Measurements from ENCODE around the gene TNFAIP8L1.

DNA sequence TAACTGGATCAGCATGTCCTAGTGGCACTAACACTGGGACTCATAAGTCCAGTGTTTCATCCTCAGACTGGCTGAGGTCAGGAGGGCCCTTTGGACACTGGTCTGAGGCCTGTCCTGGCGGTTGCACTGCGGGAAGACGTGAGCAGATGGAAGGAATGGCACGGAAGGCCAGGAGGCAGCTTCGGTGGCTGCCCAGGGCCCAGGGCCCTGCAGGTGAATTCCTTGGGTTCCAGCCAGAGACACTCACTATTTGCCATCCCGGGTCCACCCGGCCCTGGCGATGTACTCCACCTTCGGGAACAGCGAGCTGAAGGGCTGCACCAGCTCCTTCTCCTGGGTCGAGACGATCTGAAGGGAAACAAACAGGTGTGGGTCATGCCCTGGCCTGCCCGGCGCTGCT is 58.0 kb downstream of the TNFAIP8L1 start:
- TF ChIP-seq, protein P1, sequence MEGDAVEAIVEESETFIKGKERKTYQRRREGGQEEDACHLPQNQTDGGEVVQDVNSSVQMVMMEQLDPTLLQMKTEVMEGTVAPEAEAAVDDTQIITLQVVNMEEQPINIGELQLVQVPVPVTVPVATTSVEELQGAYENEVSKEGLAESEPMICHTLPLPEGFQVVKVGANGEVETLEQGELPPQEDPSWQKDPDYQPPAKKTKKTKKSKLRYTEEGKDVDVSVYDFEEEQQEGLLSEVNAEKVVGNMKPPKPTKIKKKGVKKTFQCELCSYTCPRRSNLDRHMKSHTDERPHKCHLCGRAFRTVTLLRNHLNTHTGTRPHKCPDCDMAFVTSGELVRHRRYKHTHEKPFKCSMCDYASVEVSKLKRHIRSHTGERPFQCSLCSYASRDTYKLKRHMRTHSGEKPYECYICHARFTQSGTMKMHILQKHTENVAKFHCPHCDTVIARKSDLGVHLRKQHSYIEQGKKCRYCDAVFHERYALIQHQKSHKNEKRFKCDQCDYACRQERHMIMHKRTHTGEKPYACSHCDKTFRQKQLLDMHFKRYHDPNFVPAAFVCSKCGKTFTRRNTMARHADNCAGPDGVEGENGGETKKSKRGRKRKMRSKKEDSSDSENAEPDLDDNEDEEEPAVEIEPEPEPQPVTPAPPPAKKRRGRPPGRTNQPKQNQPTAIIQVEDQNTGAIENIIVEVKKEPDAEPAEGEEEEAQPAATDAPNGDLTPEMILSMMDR (IDR thresholded peaks at IDR 0.05): no peak
- no peak for TF ChIP-seq POLR2AphosphoS5 (IDR thresholded peaks at IDR 0.05)
- TF ChIP-seq POLR2A (IDR thresholded peaks at IDR 0.05): no peak
- no peak for TF ChIP-seq EP300 (IDR thresholded peaks at IDR 0.05)
